Upper lobe of left lung (tissue), 4 donors: ENCODE measurements around the gene CTNNBL1.

Experiments
- POLR2A ChIP-seq, 4 donors: fragments of 450-650 bp; IDR thresholded peaks; one replicate each; pipeline ENCODE4 v1.5.1; 2016 to 2017; ENCODE audit warnings: antibody characterized with exemption in 4 of 4, mild to moderate bottlenecking in 2 of 4
- POLR2AphosphoS5 ChIP-seq, 2 donors: sonication (generic); formaldehyde crosslinking; IDR thresholded peaks; one replicate each; pipeline ENCODE4 v1.5.1; 2017; ENCODE audit warnings: antibody characterized with exemption in 2 of 2
- TF ChIP-seq, protein P1 (sequence below), 6 experiments: fragments of 450-650 bp in 4 of 6; fragments of 200-600 bp in 2 of 6; sonication (generic) in 2 of 6; IDR thresholded peaks; one replicate each; pipeline ENCODE4 v1.5.1; 2016 to 2019; ENCODE audit warnings: antibody characterized with exemption in 6 of 6

- TF ChIP-seq POLR2A (IDR thresholded peaks at IDR 0.05) (no peak), POLR2AphosphoS5 (IDR thresholded peaks at IDR 0.05) (no peak)
- TF ChIP-seq, protein P1, sequence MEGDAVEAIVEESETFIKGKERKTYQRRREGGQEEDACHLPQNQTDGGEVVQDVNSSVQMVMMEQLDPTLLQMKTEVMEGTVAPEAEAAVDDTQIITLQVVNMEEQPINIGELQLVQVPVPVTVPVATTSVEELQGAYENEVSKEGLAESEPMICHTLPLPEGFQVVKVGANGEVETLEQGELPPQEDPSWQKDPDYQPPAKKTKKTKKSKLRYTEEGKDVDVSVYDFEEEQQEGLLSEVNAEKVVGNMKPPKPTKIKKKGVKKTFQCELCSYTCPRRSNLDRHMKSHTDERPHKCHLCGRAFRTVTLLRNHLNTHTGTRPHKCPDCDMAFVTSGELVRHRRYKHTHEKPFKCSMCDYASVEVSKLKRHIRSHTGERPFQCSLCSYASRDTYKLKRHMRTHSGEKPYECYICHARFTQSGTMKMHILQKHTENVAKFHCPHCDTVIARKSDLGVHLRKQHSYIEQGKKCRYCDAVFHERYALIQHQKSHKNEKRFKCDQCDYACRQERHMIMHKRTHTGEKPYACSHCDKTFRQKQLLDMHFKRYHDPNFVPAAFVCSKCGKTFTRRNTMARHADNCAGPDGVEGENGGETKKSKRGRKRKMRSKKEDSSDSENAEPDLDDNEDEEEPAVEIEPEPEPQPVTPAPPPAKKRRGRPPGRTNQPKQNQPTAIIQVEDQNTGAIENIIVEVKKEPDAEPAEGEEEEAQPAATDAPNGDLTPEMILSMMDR (IDR thresholded peaks at IDR 0.05): no peak
Measured at GRCh38 chr20:37920679-37921322, 227.0 kb downstream of the CTNNBL1 start.
